ENCODE measurements around the gene TBC1D8.

The TBC1D8 gene

DNA sequence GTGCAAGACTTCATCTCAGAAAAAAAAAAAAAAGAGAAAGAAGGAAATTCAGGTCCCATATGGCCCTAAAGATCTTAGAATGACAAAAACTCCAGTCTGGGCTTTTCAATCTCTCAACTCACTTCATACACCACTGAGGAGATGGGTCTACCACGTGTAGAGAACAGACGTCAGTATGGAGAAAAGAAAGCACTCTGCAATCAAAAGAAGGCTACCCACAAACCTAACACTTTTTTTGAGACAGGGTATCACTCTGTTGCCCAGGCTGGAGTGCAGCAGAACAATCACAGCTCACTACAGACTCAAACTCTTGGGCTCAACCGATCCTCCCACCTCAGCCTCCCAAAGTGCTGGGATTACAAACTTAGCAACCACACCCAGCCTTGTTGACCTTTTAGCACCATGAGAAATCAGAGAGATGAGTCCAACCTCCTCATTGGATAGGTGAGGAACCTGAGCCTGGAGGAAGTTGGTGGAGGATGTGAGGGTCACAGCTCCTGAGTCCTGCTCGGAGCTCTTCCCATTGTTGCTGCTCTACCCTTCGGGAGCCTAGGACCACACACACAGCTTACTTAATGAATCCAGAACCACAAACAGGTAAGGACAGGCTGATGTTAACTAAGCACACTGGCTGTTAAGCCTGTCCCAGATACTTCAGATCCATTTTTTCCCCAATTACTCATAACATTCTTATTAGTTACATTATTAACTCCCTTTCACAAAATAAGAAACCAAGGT, 23.7 kb downstream of the TBC1D8 start:
- Histone ChIP-seq H3K4me2 (ENCODE audit: low read length) (no peak overlapping the region), H3K9me2 (replicated peaks; ENCODE audit: control insufficient read depth, low read length) (no peaks in the 10 kb centered on the region), H3F3A (ENCODE audit: control insufficient read depth, insufficient read depth) (no peaks in the 10 kb centered on the region), H3K27ac (ENCODE audit: low read depth, low read length) (no peak overlapping the region), H3K4me3 (ENCODE audit: low read length) (no peak overlapping the region), H3K27me3 (ENCODE audit: control insufficient read depth, low read length) (peaks cover 12% of the 10 kb centered on the region), H3K4me1 (ENCODE audit: control insufficient read depth, low read length) (no peaks in the 10 kb centered on the region), H4K20me1 (ENCODE audit: control insufficient read depth, insufficient read depth, low read depth, low read length) (no peaks in the 10 kb centered on the region), H3K9me3 (ENCODE audit: control insufficient read depth, insufficient read depth, low read length) (no peaks in the 10 kb centered on the region), H3K79me2 (ENCODE audit: control insufficient read depth, low read length) (no peaks in the 10 kb centered on the region), H3K36me3 (ENCODE audit: control insufficient read depth, low read length) (no peaks in the 10 kb centered on the region)
- TF ChIP-seq EZH2phosphoT487 (IDR thresholded peaks at IDR 0.05; ENCODE audit: borderline replicate concordance, low read length), result no peak
- TF ChIP-seq, protein P1, sequence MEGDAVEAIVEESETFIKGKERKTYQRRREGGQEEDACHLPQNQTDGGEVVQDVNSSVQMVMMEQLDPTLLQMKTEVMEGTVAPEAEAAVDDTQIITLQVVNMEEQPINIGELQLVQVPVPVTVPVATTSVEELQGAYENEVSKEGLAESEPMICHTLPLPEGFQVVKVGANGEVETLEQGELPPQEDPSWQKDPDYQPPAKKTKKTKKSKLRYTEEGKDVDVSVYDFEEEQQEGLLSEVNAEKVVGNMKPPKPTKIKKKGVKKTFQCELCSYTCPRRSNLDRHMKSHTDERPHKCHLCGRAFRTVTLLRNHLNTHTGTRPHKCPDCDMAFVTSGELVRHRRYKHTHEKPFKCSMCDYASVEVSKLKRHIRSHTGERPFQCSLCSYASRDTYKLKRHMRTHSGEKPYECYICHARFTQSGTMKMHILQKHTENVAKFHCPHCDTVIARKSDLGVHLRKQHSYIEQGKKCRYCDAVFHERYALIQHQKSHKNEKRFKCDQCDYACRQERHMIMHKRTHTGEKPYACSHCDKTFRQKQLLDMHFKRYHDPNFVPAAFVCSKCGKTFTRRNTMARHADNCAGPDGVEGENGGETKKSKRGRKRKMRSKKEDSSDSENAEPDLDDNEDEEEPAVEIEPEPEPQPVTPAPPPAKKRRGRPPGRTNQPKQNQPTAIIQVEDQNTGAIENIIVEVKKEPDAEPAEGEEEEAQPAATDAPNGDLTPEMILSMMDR (IDR thresholded peaks at IDR 0.05; ENCODE audit: low read depth, low read length, poor library complexity, severe bottlenecking), result no peak

GRCh38 chr2:101125808-101126207, 25.4 kb downstream of the TBC1D8 start:
- Histone ChIP-seq H3K27ac (ENCODE audit: low read depth, low read length) (no peak overlapping the region), H3K79me2 (ENCODE audit: control insufficient read depth, low read length) (no peaks in the 10 kb centered on the region), H3K36me3 (ENCODE audit: control insufficient read depth, low read length) (no peaks in the 10 kb centered on the region), H4K20me1 (ENCODE audit: control insufficient read depth, insufficient read depth, low read depth, low read length) (no peaks in the 10 kb centered on the region), H3K9me2 (replicated peaks; ENCODE audit: control insufficient read depth, low read length) (no peaks in the 10 kb centered on the region), H3K4me3 (ENCODE audit: low read length) (no peak overlapping the region), H3F3A (ENCODE audit: control insufficient read depth, insufficient read depth) (no peaks in the 10 kb centered on the region), H3K27me3 (ENCODE audit: control insufficient read depth, low read length) (peaks cover 12% of the 10 kb centered on the region), H3K4me1 (ENCODE audit: control insufficient read depth, low read length) (no peaks in the 10 kb centered on the region), H3K4me2 (ENCODE audit: low read length) (no peak overlapping the region), H3K9me3 (ENCODE audit: control insufficient read depth, insufficient read depth, low read length) (no peaks in the 10 kb centered on the region)
- TF ChIP-seq EZH2phosphoT487 (IDR thresholded peaks at IDR 0.05; ENCODE audit: borderline replicate concordance, low read length), result no peak
- TF ChIP-seq, protein P1 (IDR thresholded peaks at IDR 0.05; ENCODE audit: low read depth, low read length, poor library complexity, severe bottlenecking), result no peak

DNA sequence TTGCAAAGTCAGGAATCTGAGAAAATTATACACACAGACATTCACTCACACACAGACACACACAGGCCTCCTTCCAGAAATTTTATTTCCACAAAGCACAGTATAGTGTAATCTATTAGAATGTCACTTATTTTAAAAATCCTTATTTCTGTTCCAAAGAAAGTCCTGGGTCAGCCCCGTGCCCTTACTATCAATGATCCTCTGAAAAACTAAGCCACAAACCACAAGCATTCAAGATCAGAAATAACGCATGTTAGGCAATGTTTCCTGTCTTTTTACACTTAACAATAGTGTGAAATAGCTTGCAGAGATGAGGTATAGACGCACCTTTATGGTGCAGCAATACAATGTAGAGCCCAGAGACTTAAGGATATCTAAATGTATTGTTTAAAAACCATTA, 25.8 kb downstream of the TBC1D8 start:
- H3K9me3 ChIP-seq (ENCODE audit: control insufficient read depth, insufficient read depth, low read length), result no peaks in the 10 kb centered on the region
- no peaks in the 10 kb centered on the region for H4K20me1 ChIP-seq (ENCODE audit: control insufficient read depth, insufficient read depth, low read depth, low read length)
- H3K79me2 ChIP-seq (ENCODE audit: control insufficient read depth, low read length), result no peaks in the 10 kb centered on the region
- TF ChIP-seq EZH2phosphoT487 (IDR thresholded peaks at IDR 0.05; ENCODE audit: borderline replicate concordance, low read length), result no peak
- TF ChIP-seq, protein P1 (IDR thresholded peaks at IDR 0.05; ENCODE audit: low read depth, low read length, poor library complexity, severe bottlenecking), result no peak
- H3F3A ChIP-seq (ENCODE audit: control insufficient read depth, insufficient read depth), result no peaks in the 10 kb centered on the region
- no peak overlapping the region for H3K4me2 ChIP-seq (ENCODE audit: low read length)
- no peaks in the 10 kb centered on the region for H3K9me2 ChIP-seq (replicated peaks; ENCODE audit: control insufficient read depth, low read length)
- H3K4me1 ChIP-seq (ENCODE audit: control insufficient read depth, low read length), result no peaks in the 10 kb centered on the region
- H3K27me3 ChIP-seq (ENCODE audit: control insufficient read depth, low read length), result peaks cover 12% of the 10 kb centered on the region
- H3K36me3 ChIP-seq (ENCODE audit: control insufficient read depth, low read length), result no peaks in the 10 kb centered on the region
- no peak overlapping the region for H3K4me3 ChIP-seq (ENCODE audit: low read length)
- H3K27ac ChIP-seq (ENCODE audit: low read depth, low read length), result no peak overlapping the region

Measured in DOHH2 (cell line).